Activated gamma-delta T cell treated with anti-CD3 and anti-CD28 coated beads, Interleukin-2, amount 50 U/mL, for 16 hours (primary cell): ENCODE data around the gene TGIF2.
A peak's percentile ranks its signal among the peaks of the same experiment; 100 is the strongest.
"Not testable (repeated sequence)": the region's sequence is repeated elsewhere in the genome, so short reads cannot be mapped to it uniquely, and the experiment has no call there.

Experiments
- DNase-seq: peaks from one replicate; pipeline ENCODE4 v3.0.0-alpha.2; 2020; ENCODE audit warnings: low read depth

Gene TGIF2

GRCh38 chr20:36579996-36580545 is 6.7 kb downstream of the TGIF2 start:
- no peak for DNase-seq

- no peak for DNase-seq
Observed at GRCh38 chr20:36582322-36582721, 8.9 kb downstream of the TGIF2 start.

DNA sequence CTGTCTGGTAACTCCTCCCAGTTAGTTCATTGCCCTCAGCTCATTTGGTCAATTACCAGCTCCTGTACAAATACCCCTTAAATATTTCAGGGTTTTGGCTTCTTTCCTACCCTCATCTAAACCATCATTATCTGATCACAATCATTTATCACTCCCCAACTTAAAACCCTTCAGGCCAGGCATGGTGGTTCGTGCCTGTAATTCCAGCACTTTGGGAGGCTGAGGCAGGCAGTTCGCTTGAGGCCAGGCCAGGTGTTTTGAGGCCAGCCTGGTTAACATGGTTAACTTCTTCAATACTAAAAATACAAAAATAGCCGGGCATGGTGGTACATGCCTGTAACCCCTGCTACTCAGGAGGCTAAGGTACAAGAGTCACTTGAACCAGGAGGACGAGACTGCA is 9.4 kb downstream of the TGIF2 start:
- DNase-seq: no peak

DNA sequence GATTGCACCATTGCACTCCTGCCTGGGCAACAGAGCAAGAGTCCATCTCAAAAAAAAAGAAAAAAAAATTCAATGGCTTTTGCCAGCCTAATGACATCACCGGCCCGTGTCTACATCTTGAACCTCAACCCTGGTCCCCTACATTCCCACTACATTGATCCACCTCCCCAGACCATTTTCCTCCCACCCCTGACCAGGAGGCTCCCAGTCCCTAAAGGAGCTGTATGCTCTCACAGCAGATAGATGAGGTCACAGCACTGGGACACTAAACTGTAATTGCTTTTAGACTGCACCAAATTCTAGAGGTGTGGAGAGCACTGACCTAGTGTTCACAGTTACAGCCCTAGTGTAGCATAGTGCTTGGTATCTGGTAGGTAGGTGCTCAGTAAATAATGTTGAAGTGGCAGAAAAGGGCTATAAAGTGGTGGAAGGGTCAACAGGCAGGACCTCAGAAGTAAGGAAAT is 10.7 kb downstream of the TGIF2 start:
- DNase-seq: no peak

- DNase-seq: no peak
Observed at GRCh38 chr20:36585410-36586125, 12.2 kb downstream of the TGIF2 start.

DNA sequence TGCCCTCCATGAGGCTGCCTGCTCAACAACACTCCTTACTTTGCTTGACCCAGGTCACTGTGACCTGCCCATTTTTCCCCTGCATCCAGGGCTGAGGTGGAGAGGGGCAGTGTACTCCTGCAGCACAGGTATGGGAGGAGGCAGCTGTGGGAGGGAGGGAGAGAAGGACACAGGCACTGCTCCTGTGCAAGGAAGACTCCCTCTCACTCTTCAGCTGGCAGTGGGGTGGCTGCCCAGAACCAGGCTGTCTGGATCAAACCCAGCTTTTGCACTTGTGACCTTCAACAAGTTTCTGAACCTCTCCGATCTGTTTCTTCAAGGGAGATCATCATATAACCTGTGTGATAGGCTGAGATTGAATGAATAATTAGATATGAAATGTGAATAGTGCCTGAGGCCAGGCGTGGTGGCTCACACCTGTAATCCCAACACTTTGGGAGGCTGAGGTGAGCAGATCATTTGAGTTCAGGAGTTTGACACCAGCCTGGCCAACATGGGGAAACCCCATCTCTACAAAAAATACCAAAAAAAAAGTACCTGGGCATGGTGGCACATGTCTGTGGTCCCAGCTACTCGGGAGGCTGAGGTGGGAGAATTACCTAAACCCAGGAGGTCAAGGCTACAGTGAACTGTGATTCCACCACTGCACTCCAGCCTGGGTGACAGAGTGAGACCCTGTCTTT is 14.1 kb downstream of the TGIF2 start:
- DNase-seq: no peak

GRCh38 chr20:36591281-36591680 is 17.9 kb downstream of the TGIF2 start:
- no peak for DNase-seq

DNA sequence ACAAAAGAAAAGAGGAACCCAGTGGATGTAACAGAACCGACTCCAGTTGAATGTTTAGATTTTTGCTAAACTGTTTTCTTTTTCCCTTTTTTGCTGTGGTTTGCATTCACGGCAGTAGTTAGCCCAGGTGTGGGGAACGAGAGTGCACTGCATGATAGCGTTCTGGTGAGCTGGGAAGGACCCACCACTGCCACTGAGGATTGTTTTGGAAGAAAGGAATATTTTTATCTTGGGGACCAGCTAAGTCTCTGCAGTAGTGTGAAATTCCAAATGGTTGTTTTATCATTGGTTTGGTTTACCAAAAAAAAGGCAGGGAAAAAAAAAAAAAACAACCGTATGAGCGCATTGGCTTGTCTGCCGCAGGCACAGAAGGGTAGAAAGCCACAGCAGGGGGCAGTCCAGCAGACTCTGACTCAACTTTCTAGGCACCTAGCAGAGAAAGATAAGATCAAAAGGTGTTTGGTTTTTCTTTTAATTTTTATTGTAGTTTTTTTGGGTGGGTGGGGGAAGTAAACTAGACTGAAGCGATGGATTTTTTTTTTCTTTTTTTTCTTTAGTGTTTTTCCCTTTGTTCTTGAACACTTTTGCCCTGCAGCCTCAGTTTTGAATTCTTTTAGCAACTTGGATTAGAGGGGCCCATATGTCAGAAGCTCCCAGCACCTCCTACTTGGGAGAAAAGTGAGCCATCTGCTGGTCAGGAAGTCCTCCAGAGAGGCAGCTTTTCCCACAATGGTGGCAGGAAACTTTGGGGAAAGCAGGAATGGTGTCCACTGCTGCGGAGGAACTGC is 18.7 kb downstream of the TGIF2 start:
- DNase-seq: peak; percentile 33

DNA sequence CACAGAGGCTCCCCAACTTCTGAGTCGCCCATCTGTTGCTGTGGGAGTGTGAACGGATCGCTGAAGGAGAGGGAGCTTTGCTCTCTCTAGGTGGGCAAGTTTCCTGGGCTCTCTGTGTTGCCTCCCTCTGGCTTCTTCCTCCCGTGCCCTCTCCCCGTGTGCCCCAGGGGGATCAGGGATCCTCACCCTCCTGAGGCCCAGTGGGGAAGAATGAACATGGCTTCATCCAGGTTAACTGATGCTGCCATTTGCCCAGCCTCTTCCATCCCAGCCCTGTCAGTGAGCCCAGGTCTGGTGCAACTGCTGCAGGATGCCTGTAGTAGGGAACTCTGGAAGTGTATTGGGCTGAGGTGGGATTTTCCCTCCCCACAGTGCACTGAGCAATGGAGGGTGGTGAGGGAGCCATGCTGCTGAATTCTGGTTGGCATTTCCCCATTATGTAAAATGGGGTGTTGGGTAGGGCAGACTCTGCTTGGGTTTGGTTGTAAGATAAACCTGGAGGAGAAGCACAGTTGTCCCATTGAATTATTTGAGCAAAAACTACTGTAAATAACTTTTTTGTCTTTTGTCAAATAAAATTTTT is 20.0 kb downstream of the TGIF2 start:
- DNase-seq: no peak

- DNase-seq: no peak
Observed at GRCh38 chr20:36599912-36600345, 26.5 kb downstream of the TGIF2 start.

GRCh38 chr20:36601540-36601939 is 28.1 kb downstream of the TGIF2 start:
- no peak for DNase-seq

DNA sequence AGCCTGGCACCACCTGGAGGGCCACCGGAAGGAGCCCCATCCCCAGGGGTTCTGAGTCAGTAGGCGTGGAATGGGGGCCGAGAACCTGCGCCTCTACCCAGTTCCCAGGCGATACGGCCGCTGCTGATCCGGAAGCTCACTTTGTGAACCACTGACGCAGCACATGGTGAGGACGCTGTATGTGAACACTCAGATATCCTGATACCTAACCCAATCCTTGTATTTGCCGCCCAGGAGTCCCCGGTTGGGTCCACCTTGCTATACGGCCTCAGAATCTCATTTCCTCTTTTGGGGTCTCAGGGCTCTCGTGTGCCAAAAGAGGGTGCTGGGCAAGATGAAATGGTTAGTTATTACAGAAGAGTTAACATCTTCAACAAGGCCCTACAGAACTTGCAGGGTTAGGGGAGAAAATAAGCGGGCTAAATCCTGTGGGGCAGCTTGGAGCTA is 31.6 kb downstream of the TGIF2 start:
- DNase-seq: no peak

DNA sequence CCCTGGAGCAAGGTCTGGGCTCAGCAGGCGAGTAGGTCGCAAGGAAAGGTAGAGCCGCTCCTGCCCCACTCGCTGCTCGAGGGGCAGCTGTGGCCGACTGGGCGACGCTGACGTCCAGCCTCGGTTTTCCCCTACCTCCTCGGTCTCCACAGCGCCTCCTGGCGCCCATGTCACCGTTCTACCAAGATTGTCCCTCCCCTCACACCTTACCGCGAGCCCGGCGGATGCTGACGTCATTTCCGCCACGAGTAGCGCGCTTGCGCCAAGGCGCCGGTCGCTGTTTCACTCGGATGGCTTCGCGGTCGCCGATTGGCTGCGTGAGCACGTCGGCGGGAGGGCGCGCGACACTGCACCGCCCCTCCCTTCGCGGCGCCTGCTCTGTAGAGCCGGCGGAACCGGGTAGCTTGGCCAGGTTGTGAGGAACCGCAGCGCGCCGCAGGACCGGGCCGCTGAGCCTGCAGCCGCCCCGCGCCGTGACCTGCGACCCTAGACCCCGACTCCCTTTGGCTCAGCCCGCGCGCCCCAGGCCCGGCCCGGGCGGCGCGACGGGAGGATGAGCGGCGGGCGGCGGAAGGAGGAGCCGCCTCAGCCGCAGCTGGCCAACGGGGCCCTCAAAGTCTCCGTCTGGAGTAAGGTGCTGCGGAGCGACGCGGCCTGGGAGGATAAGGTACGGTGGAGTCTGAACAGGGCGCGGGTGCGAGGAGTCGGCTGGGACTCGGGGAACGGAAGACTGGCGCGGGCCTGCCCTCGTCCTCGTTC is 32.2 kb downstream of the TGIF2 start, which contains the start of gene RAB5IF:
TSS of gene RAB5IF (plus strand) at position 381 of the 759 bp plus-strand sequence. CDS start at position 554, 173 bp downstream.
- DNase-seq: peak; percentile 99

- DNase-seq: no peak
Observed at GRCh38 chr20:36606158-36607066, 33.0 kb downstream of the TGIF2 start.

DNA sequence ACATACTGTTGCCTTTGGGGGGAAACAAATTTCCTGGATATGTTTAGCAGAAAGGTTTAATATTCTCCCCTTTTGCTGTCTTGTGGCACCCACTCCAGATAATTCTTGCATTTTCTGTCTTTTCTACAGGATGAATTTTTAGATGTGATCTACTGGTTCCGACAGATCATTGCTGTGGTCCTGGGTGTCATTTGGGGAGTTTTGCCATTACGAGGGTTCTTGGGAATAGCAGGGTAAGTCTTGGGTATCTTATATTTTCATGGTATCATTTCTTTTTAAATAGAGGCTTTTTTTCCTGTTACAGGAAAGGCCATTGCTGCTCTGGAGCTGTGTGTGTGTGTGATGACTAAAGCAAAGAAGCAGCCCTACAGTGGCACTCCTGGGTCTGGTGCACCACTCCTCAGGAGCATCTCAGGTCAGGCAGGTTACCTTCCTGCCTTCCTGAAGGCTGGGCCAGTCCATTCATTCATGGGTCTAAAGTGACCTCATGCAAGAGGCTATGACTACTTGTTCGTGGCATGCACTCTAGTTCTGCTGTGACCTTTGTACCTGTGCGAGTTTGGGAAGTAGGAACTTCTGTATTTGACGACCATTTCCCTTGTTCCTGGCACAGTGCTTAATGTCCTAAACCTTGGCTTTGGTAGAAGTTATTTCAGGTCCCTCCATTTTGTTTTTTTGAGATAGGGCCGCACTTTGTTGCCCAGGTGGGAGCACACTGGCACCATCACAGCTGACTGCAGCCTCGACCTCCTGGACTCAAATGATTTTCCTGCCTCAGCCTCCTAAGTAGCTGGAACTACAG is 34.4 kb downstream of the TGIF2 start:
- no peak for DNase-seq

DNA sequence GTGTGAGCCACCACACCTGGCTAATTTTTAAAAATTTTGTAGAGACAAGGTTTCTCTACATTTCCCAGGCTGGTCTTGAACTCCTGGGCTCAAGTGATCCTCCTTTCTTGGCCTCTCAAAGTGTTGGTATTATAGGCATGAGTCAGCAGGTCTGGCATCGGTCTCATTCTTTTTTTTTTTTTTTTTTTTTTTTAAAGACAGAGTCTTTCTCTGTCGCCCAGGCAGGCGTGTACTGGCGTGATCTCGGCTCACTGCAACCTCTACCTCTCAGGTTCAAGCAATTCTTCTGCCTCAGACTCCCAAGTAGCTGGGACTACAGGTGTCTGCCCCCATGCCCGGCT is 35.0 kb downstream of the TGIF2 start:
- not testable (repeated sequence) for DNase-seq

DNA sequence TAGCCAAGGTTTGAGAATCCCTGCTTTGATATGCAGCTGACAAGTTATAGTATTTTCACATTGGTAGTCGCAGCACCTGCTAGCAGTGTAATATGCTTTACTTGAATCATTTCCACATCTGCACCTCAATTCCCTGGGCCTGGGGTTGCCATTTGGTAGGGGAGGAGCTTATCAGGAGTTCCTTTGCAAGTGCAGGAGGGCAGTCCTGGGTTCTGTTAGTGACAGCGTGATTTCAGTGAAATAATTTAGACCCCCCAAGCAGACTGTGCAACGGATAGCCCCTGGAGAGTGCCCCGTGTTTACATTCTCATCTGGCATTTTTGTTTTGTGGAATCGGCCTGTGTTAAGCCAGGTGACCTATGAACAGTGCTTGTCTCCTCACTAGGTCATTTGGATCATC is 38.2 kb downstream of the TGIF2 start:
- no peak for DNase-seq

DNA sequence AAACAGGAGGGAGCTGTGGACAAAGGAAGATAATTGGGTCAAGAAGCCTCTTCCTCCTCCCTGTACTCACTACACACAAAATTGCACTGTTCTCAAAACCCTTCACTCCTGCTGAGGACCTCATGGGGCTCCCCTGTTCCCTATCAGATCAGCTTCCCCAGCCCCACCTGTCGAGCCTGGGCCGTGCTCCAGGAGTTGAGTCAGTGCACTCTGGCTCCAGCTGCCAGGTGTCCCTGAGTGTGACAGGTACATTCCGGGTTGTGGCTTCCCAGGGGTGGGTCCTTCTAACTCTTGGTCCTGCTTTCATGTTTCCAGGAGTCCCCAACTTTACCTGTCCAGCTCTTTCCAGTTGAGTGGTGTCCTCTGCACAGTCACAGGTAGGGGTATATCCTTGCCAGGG is 40.6 kb downstream of the TGIF2 start:
- no peak for DNase-seq
